ENCODE results near the gene EFNA1. TPM values are rescaled to one million over a fixed set of nuclear protein-coding genes. Genes with fewer than 3 reads are reported as not detected.
A peak's percentile ranks its signal among the peaks of the same experiment; 100 is the strongest.

EFNA1 gene
- total RNA-seq, 1 donor from 2014 or later: 22.1 TPM

DNA sequence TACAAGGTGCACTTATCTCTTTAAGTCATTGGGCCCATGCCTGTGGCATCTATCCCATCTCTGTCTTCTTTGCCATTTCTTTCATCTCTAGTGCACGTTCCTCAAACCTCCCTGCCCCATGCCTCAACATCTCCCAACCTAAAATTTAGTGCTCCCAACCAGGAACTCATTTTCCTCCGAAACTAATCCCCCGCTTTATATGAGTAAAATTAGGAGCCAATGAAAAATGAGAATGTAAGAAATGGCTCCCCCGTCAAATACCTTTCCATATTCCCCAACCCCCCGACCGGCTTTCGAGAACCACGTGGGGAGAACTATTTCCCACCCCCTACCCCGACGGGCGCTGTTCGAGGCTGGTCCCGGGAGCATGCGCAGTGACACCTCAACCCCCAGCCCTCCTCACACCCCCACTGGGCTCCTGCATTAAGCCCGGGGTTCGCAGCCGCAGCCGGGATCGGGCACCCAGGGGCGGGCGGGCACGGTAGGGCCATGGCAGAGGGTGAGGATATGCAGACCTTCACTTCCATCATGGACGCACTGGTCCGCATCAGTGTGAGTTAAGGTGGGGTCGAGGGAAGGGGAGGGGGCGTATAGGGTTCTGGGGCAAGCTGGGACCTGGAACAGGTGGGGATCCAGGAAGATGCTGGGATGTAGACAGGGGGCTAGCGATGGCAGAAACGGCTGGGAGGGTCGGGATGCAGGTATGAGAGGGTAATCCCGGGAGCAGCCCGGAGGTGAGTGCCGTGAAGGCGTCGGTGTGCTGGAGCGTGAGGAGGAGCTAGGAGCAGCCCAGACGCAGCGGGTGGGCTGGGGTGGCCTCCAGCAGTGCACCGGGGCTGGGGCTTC, 46.0 kb downstream of the EFNA1 start, which contains the start of gene TRIM46:
Gene TRIM46 (plus strand): TSS at position 372 of the 846 bp plus-strand sequence. CDS start 118 bp downstream, at position 490.
- Mint-ChIP-seq H3K9me3 (ENCODE audit: low read depth) (no peaks in the 10 kb centered on the region), H3K27me3 (no peaks in the 10 kb centered on the region), H3K27ac (peak within 1 kb of the TSS; percentile 96), H3K4me1 (ENCODE audit: low read depth) (peaks cover 29% of the 10 kb centered on the region), H3K36me3 (ENCODE audit: insufficient read depth) (peaks cover 6% of the 10 kb centered on the region), H3K4me3 (ENCODE audit: low read depth) (peak within 1 kb of the TSS; percentile 93)
- no peak for DNase-seq (ENCODE audit: low spot score, unreplicated experiment)
- TF ChIP-seq, protein P1, sequence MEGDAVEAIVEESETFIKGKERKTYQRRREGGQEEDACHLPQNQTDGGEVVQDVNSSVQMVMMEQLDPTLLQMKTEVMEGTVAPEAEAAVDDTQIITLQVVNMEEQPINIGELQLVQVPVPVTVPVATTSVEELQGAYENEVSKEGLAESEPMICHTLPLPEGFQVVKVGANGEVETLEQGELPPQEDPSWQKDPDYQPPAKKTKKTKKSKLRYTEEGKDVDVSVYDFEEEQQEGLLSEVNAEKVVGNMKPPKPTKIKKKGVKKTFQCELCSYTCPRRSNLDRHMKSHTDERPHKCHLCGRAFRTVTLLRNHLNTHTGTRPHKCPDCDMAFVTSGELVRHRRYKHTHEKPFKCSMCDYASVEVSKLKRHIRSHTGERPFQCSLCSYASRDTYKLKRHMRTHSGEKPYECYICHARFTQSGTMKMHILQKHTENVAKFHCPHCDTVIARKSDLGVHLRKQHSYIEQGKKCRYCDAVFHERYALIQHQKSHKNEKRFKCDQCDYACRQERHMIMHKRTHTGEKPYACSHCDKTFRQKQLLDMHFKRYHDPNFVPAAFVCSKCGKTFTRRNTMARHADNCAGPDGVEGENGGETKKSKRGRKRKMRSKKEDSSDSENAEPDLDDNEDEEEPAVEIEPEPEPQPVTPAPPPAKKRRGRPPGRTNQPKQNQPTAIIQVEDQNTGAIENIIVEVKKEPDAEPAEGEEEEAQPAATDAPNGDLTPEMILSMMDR (IDR thresholded peaks at IDR 0.05; ENCODE audit: unreplicated experiment): no peak

DNA sequence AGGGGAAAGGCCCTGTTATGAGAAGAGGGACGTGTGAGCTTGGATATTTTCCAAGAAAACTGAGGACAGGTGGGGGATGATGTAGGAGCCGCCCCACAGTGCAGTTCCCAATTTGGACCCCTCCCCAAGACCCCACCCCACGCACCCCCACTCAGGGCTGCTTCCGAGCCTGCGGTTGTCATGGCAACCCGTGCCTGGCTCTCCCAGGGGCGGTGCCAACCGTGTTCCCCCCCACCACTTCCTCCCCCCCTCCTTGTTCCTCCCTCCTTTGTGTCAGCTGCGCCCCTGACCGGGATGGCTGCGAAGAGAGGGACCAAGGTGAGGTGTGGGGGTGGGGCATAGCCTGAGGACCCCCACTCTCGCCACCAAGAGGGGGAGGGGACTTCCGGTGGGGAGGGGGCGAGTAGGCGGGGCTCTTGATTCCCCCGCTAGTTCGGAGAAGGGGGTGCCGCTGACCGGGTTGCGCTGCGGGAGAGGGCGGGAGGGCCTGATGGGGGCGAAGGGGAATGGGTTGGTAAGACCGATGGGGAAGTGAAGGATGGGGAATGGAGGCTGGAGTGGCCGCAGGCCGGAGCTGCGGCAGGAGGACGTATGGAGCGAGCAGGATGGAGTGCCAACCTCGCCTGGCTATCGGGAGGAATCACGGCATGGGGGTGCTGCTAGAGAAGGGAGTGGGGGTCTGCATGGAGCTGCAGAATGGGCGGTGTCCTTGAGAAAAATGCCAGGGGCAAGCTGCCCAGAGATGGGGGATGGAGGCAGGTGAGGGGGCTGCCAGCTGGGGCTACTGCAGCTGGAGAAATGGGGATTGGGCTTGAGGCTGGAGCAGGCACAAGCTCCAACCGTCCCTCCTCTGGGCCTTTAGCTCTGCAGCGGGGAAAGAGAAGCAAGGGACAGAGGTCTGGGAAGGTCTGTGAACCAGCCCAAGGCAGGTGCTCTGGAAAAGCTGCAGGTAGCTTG, 46.9 kb downstream of the EFNA1 start:
- H3K27me3 Mint-ChIP-seq: no peaks in the 10 kb centered on the region
- H3K27ac Mint-ChIP-seq: peak overlapping the region; percentile 93
- peaks cover 5% of the 10 kb centered on the region for H3K36me3 Mint-ChIP-seq (ENCODE audit: insufficient read depth)
- H3K4me1 Mint-ChIP-seq (ENCODE audit: low read depth): peaks cover 29% of the 10 kb centered on the region
- H3K9me3 Mint-ChIP-seq (ENCODE audit: low read depth): no peaks in the 10 kb centered on the region
- TF ChIP-seq, protein P1 (IDR thresholded peaks at IDR 0.05; ENCODE audit: unreplicated experiment): no peak
- no peak for DNase-seq (ENCODE audit: low spot score, unreplicated experiment)
- H3K4me3 Mint-ChIP-seq (ENCODE audit: low read depth): peak overlapping the region; percentile 93

DNA sequence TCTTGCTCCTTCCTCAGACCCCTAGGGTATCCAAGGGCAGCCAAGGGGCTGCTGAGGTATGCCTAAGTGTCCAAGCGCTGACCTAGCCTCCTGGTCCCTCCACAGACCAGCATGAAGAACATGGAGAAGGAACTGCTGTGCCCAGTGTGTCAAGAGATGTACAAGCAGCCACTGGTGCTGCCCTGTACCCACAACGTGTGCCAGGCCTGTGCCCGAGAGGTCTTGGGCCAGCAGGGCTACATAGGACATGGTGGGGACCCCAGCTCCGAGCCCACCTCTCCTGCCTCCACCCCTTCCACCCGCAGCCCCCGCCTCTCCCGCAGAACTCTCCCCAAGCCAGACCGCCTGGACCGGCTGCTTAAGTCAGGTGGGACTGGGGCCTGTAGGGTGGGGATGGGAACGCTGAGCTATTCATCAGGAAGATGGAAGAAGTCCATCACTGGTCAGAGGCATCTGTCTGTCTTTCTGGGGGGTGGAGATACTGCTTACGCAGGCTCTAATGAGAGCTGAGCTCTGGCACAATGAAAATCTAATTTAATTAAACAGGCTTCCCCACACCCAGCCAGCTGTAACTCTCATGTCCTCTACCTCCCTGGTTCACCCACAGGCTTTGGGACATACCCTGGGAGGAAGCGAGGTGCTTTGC, 47.7 kb downstream of the EFNA1 start:
- TF ChIP-seq, protein P1 (IDR thresholded peaks at IDR 0.05; ENCODE audit: unreplicated experiment): no peak
- Mint-ChIP-seq H3K27ac (no peak overlapping the region), H3K4me1 (ENCODE audit: low read depth) (peaks cover 29% of the 10 kb centered on the region), H3K36me3 (ENCODE audit: insufficient read depth) (peaks cover 5% of the 10 kb centered on the region), H3K27me3 (no peaks in the 10 kb centered on the region), H3K9me3 (ENCODE audit: low read depth) (no peaks in the 10 kb centered on the region), H3K4me3 (ENCODE audit: low read depth) (peak overlapping the region; percentile 93)
- no peak for DNase-seq (ENCODE audit: low spot score, unreplicated experiment)

DNA sequence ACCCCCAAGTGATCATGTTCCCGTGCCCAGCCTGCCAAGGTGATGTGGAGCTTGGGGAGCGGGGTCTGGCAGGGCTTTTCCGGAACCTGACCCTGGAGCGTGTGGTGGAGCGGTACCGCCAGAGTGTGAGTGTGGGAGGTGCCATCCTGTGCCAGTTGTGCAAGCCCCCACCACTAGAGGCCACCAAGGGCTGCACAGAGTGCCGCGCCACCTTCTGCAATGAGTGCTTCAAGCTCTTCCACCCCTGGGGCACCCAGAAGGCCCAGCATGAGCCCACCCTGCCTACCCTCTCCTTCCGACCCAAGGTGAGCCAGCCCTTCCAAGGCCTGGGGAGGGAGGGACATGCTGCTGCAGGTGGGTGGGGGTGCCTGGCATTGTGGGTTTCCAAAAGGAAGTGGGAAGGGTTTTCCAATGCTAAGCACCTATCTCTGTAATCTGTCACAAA, 48.3 kb downstream of the EFNA1 start:
- Mint-ChIP-seq H3K4me1 (ENCODE audit: low read depth) (peaks cover 29% of the 10 kb centered on the region), H3K27me3 (no peaks in the 10 kb centered on the region), H3K27ac (no peak overlapping the region), H3K4me3 (ENCODE audit: low read depth) (peak overlapping the region; percentile 0), H3K9me3 (ENCODE audit: low read depth) (no peaks in the 10 kb centered on the region), H3K36me3 (ENCODE audit: insufficient read depth) (peaks cover 5% of the 10 kb centered on the region)
- TF ChIP-seq, protein P1 (IDR thresholded peaks at IDR 0.05; ENCODE audit: unreplicated experiment): no peak
- no peak for DNase-seq (ENCODE audit: low spot score, unreplicated experiment)

All from progenitor cell of endocrine pancreas (in vitro differentiated cells).